T-helper 17 cell (primary cell): Measurements from ENCODE around the gene C14orf39. TPM values are rescaled to one million over a fixed set of nuclear protein-coding genes. Genes with fewer than 3 reads are reported as not detected.

Source experiments
- ATAC-seq: fragments of 150-1000 bp; cut with Tn5 transposase; 2 replicates; pipeline ENCODE4 v1.10.0; 2021; ENCODE audit warnings: mild to moderate bottlenecking, moderate library complexity
- DNase-seq, 3 donors: peaks; one replicate each; pipeline versions ENCODE4 v3.0.0 to v3.0.0-alpha.2; 2020 to 2021
- H3K9me3 ChIP-seq: one replicate; pipeline ENCODE4 v1.7.0; 2013; ENCODE audit warnings: low read length, mild to moderate bottlenecking; ENCODE audit not compliant: control insufficient read depth, poor library complexity, severe bottlenecking
- H3K27ac Mint-ChIP-seq: one replicate; pipeline ENCODE4 v1.8.0; 2022; ENCODE audit warnings: mild to moderate bottlenecking, moderate library complexity, mixed read lengths
- H3K27me3 Mint-ChIP-seq: one replicate; pipeline ENCODE4 v1.8.0; 2022; ENCODE audit warnings: mixed read lengths
- H3K36me3 Mint-ChIP-seq: one replicate; pipeline ENCODE4 v1.8.0; 2022; ENCODE audit warnings: low read depth, mixed read lengths
- H3K4me1 Mint-ChIP-seq: one replicate; pipeline ENCODE4 v1.8.0; 2022; ENCODE audit warnings: mild to moderate bottlenecking, mixed read lengths
- H3K4me3 Mint-ChIP-seq: one replicate; pipeline ENCODE4 v1.8.0; 2022; ENCODE audit warnings: mild to moderate bottlenecking, moderate library complexity, mixed read lengths
- total RNA-seq, 4 donors: library from RNA in 2 of 4; stranded (reverse) in 2 of 4; gene quantifications; one replicate each; pipeline ENCODE4 v1.2.3 and lab custom pipeline; 2022 to 2026

C14orf39 gene
- total RNA-seq, 2 donors from 2014 or later = not detected

DNA sequence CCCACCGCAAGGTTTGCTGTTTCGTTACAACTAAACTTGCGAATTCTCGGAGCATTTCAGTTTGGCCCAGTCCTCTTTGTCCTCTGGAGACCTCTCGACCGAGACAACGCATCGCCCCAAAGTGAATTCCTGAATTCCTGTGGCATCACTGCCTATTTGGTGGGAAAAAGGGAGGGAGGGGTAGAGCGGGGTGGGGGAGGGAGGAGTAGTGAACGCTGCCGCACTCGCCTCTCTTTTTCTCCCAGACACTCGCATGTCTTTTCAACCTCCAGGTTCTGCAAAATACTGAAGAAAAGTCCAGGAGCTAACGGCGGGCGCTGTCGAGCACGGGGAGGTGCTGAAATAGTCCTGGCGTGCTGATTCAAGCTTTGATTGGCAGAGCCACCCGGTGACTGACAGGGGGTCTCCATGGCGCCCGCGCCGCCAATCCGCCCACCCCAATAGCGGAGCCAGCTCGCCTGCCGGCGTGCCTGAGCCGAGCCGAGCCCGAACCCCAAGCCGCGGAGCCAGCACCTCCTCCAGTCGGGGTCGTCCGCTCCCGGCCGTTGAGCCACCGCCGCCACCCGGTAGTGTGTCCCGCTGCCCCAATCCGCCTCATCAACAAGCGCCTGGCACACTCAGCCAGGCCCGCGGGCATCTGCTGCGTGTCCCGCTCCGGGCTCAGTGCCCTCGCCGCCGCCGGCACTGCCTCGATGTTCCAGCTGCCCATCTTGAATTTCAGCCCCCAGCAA, 23.0 kb upstream of the C14orf39 start, which contains the start of gene SIX6:
SIX6 (plus strand) TSS at position 440 of the 731 bp plus-strand sequence; CDS start at position 693, 253 bp downstream.
- Mint-ChIP-seq H3K36me3 (no peaks in the 10 kb centered on the region), H3K27me3 (peaks cover 77% of the 10 kb centered on the region), H3K4me3 (peak within 1 kb of the TSS; percentile 70), H3K27ac (no peak within 1 kb of the TSS), H3K4me1 (peaks cover 10% of the 10 kb centered on the region)
- ATAC-seq (no peak), DNase-seq (no peak)
- no peaks in the 10 kb centered on the region for H3K9me3 ChIP-seq

GRCh38 chr14:60508363-60508706, 22.5 kb upstream of the C14orf39 start:
- no peaks in the 10 kb centered on the region for H3K9me3 ChIP-seq
- ATAC-seq (no peak), DNase-seq (no peak)
- H3K4me3 Mint-ChIP-seq = no peak overlapping the region
- H3K4me1 Mint-ChIP-seq = peaks cover 10% of the 10 kb centered on the region
- no peak overlapping the region for H3K27ac Mint-ChIP-seq
- H3K27me3 Mint-ChIP-seq = peaks cover 81% of the 10 kb centered on the region
- H3K36me3 Mint-ChIP-seq = no peaks in the 10 kb centered on the region

- no peak overlapping the region for H3K4me3 Mint-ChIP-seq
- H3K4me1 Mint-ChIP-seq = peaks cover 10% of the 10 kb centered on the region
- DNase-seq = no peak
- H3K9me3 ChIP-seq = no peaks in the 10 kb centered on the region
- no peaks in the 10 kb centered on the region for H3K36me3 Mint-ChIP-seq
- no peak overlapping the region for H3K27ac Mint-ChIP-seq
- H3K27me3 Mint-ChIP-seq = peaks cover 82% of the 10 kb centered on the region
- ATAC-seq = no peak
Measured at GRCh38 chr14:60506985-60507829, 21.3 kb upstream of the C14orf39 start.

DNA sequence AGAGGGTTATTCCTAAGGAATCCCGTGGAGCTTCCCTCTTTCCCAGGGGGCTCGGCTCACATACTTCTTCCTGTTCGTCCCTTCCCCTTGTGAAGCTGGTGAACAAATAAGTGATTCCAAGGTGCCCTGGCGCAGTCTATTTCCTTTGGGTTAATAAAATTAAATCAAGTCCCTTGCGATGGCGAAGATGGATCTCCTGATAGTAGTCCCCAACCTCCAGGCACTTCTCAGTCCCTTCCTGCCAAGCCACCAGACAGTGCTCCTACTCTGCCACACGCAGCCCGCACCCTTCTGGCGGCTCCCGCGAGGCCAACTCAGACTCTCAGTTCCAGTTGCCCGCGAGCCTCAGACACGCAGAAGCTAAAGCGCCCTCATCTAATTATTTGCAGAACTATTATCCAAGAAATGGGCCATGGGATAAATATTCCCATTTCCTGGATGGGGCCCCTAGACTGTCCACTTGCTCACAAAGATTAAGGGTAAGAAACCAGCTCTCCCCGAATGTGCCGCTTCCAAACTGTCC, 20.7 kb upstream of the C14orf39 start:
- no peak overlapping the region for H3K4me3 Mint-ChIP-seq
- H3K9me3 ChIP-seq = no peaks in the 10 kb centered on the region
- no peak for DNase-seq
- H3K27me3 Mint-ChIP-seq = peaks cover 82% of the 10 kb centered on the region
- H3K36me3 Mint-ChIP-seq = no peaks in the 10 kb centered on the region
- peaks cover 10% of the 10 kb centered on the region for H3K4me1 Mint-ChIP-seq
- no peak overlapping the region for H3K27ac Mint-ChIP-seq
- ATAC-seq = no peak

GRCh38 chr14:60506010-60506409, 20.1 kb upstream of the C14orf39 start:
- peaks cover 8% of the 10 kb centered on the region for H3K4me1 Mint-ChIP-seq
- no peaks in the 10 kb centered on the region for H3K36me3 Mint-ChIP-seq
- no peak for ATAC-seq
- DNase-seq = no peak
- no peak overlapping the region for H3K4me3 Mint-ChIP-seq
- H3K9me3 ChIP-seq = no peaks in the 10 kb centered on the region
- no peak overlapping the region for H3K27ac Mint-ChIP-seq
- H3K27me3 Mint-ChIP-seq = peaks cover 86% of the 10 kb centered on the region

DNA sequence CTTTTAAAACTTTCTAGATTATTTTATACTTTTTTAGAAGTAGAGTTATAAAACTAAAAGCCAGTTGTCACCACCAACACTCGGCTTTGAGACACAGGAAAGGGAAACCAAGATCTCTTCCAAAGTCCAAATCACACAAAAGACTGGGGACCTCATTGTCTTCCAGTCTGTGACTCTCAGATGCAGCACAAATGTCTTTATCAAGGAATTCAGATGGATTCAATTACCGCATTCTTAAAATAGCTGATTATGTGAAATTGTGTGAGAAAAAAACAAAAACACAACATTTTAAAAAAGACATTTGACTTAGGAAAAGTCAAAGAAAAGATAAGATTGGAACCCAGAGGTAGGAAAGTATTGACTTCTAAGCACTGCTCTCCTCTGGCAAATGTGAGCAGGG, 19.6 kb upstream of the C14orf39 start:
- no peaks in the 10 kb centered on the region for H3K36me3 Mint-ChIP-seq

DNA sequence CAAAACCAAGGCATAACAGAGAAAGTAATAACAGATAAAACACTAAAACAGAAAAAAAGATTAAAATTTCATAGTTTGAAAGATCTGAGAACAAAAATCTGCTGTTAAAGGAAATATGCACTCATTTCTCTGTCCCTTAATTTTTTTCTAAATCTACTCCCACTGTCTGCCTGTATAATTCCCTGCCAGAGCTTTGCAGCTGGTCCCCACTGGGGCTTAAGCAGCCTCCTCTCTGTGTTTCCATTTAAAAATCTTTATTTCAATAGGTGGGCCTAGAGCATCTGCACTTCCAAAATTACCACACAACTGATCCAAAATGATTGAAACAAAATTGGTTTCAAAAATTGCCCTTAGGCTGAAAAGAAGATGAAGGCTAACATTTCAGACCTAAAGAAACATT, 16.7 kb upstream of the C14orf39 start:
- H3K4me3 Mint-ChIP-seq = no peak overlapping the region
- ATAC-seq (no peak), DNase-seq (no peak)
- peaks cover 3% of the 10 kb centered on the region for H3K4me1 Mint-ChIP-seq
- H3K9me3 ChIP-seq = no peaks in the 10 kb centered on the region
- H3K36me3 Mint-ChIP-seq = no peaks in the 10 kb centered on the region
- peaks cover 69% of the 10 kb centered on the region for H3K27me3 Mint-ChIP-seq
- H3K27ac Mint-ChIP-seq = no peak overlapping the region

More for the DNA sequence above, 19.6 kb upstream of the C14orf39 start:
- no peak for DNase-seq
- Mint-ChIP-seq H3K27ac (no peak overlapping the region), H3K27me3 (peaks cover 86% of the 10 kb centered on the region), H3K4me3 (no peak overlapping the region), H3K4me1 (peaks cover 6% of the 10 kb centered on the region)
- H3K9me3 ChIP-seq = no peaks in the 10 kb centered on the region
- no peak for ATAC-seq

DNA sequence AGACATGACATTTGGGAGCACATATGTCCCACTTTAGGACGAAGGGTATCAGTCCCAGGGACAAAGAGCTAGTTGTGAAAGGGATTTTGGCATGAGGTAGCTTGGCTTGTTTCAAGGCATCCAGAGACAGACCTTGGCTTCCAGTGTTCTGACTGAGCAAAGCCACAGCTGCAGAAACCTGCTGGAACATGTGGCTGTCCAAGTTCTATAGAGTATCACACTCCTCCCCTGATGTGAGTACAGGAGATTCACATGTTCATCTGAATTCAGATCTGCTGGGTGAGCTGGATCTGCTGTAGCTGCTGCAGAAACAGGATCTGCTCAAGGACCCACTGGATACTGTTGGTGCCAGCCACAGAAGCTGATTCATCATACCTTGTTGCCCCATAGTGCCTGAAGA, 10.1 kb upstream of the C14orf39 start:
- Mint-ChIP-seq H3K4me1 (no peaks in the 10 kb centered on the region), H3K27ac (no peak overlapping the region), H3K4me3 (no peak overlapping the region), H3K27me3 (peaks cover 32% of the 10 kb centered on the region), H3K36me3 (no peaks in the 10 kb centered on the region)
- ATAC-seq (no peak), DNase-seq (no peak)
- no peaks in the 10 kb centered on the region for H3K9me3 ChIP-seq

DNA sequence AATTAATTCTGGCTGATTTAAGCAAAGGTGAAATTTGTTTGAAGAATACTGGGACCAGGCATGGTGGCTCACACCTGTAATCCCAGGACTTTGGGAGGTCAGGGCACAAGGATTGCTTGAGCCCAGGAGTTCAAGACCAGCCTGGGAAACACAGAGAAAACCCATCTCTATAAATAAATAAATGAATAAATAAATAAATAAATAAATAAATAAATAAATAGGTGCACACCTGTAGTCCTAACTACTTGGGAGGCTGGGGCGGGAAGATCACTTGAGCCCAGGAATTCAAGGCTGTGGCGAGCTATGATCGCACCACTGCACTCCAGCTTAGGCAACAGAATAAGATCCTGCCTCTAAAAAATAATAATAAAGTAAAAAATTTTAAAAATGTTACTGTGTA, 4.4 kb upstream of the C14orf39 start:
- no peak for DNase-seq
- Mint-ChIP-seq H3K4me1 (no peaks in the 10 kb centered on the region), H3K4me3 (no peak overlapping the region), H3K27me3 (peaks cover 14% of the 10 kb centered on the region), H3K27ac (no peak overlapping the region), H3K36me3 (no peaks in the 10 kb centered on the region)
- ATAC-seq = no peak
- no peaks in the 10 kb centered on the region for H3K9me3 ChIP-seq

DNA sequence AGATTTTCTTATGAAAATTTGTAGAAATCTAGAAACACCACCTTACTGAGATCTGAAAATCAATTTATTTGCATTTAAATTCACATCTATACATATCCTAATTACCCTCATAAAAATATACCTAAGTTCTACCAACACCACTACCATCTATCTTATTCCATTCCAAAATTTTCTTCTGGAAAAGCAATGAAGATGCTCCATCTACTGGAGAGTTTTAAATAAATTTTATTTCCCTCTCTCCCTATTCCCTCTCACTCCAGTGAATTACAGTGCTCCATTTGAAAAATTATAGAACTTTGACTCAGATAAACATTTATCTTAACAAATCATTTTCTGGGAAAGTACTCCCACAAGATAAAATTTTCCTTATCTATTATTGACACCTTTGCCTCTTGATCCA, 2.3 kb upstream of the C14orf39 start:
- Mint-ChIP-seq H3K36me3 (no peaks in the 10 kb centered on the region), H3K27ac (no peak overlapping the region), H3K4me1 (no peaks in the 10 kb centered on the region), H3K4me3 (no peak overlapping the region), H3K27me3 (peaks cover 5% of the 10 kb centered on the region)
- no peaks in the 10 kb centered on the region for H3K9me3 ChIP-seq
- ATAC-seq (no peak), DNase-seq (no peak)

- Mint-ChIP-seq H3K36me3 (no peaks in the 10 kb centered on the region), H3K27ac (no peak overlapping the region), H3K4me1 (no peaks in the 10 kb centered on the region), H3K4me3 (no peak overlapping the region), H3K27me3 (peaks cover 5% of the 10 kb centered on the region)
- no peak for DNase-seq
- ATAC-seq = no peak
- H3K9me3 ChIP-seq = no peaks in the 10 kb centered on the region
Measured at GRCh38 chr14:60487211-60487610, 1.3 kb upstream of the C14orf39 start.

- Mint-ChIP-seq H3K4me3 (no peak overlapping the region), H3K27ac (no peak overlapping the region), H3K36me3 (no peaks in the 10 kb centered on the region), H3K4me1 (no peaks in the 10 kb centered on the region), H3K27me3 (peaks cover 10% of the 10 kb centered on the region)
- no peak for DNase-seq
- H3K9me3 ChIP-seq = no peaks in the 10 kb centered on the region
- no peak for ATAC-seq
Measured at GRCh38 chr14:60485057-60485597, 736 bp downstream of the C14orf39 start.

DNA sequence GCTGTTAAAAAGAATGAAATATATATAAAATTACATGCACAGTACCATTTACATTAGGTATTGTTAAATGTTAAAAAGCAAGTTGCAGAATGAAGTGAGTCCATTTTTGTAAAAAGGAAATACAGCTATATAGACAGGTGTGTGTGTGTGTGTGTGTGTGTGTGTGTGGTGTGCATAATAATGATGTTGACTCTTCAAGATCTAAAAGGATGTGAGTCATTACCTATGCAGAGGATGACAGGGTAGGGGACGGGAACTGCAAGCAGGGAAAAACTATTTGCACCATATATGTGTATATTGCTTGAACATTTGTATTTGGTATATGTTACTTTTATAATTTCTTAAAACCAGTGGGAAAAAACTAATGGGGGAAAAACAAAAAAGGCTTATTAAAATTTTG, 3.1 kb downstream of the C14orf39 start:
- H3K9me3 ChIP-seq = no peaks in the 10 kb centered on the region
- Mint-ChIP-seq H3K4me1 (no peaks in the 10 kb centered on the region), H3K27me3 (peaks cover 10% of the 10 kb centered on the region), H3K4me3 (no peak overlapping the region), H3K27ac (no peak overlapping the region), H3K36me3 (no peaks in the 10 kb centered on the region)
- ATAC-seq (no peak), DNase-seq (no peak)
